ENCODE data around the gene FAM20C.

The FAM20C gene

GRCh38 chr7:226281-226895 is 34.0 kb downstream of the FAM20C start:
- TF ChIP-seq, protein P1, sequence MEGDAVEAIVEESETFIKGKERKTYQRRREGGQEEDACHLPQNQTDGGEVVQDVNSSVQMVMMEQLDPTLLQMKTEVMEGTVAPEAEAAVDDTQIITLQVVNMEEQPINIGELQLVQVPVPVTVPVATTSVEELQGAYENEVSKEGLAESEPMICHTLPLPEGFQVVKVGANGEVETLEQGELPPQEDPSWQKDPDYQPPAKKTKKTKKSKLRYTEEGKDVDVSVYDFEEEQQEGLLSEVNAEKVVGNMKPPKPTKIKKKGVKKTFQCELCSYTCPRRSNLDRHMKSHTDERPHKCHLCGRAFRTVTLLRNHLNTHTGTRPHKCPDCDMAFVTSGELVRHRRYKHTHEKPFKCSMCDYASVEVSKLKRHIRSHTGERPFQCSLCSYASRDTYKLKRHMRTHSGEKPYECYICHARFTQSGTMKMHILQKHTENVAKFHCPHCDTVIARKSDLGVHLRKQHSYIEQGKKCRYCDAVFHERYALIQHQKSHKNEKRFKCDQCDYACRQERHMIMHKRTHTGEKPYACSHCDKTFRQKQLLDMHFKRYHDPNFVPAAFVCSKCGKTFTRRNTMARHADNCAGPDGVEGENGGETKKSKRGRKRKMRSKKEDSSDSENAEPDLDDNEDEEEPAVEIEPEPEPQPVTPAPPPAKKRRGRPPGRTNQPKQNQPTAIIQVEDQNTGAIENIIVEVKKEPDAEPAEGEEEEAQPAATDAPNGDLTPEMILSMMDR (conservative IDR thresholded peaks at IDR 0.05; ENCODE audit: low read length), result no peak
- peak; percentile 44 for DNase-seq (ENCODE audit: low read depth)
- H3K4me3 ChIP-seq (ENCODE audit: low read length), result no peak overlapping the region

DNA sequence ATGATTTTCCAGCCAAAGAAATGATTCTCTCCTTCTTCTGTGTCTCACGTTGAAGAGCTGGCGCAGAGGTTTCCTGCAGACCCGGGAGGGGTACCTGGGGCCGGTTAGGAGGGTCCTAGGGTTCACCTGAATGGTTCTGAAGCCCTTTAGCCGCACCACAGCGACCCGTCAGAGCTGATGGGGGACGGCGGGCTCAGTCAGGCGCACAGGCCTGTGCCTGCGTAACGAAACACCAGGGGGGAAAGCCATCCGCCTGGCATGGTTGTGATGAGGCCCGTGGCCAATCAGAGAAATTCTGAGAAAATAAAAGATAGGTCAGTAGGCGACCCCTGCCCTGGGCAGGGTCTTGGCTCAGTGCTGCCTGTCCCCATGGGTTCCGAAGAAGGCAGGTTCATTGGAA is 35.6 kb downstream of the FAM20C start:
- H3K4me3 ChIP-seq (ENCODE audit: low read length), result no peak overlapping the region
- DNase-seq (ENCODE audit: low read depth), result no peak
- TF ChIP-seq, protein P1 (conservative IDR thresholded peaks at IDR 0.05; ENCODE audit: low read length), result no peak

GRCh38 chr7:228610-229009 is 36.2 kb downstream of the FAM20C start:
- TF ChIP-seq, protein P1 (conservative IDR thresholded peaks at IDR 0.05; ENCODE audit: low read length), result no peak

GRCh38 chr7:229184-229964 is 37.0 kb downstream of the FAM20C start:
- no peak overlapping the region for H3K4me3 ChIP-seq (ENCODE audit: low read length)
- DNase-seq (ENCODE audit: low read depth), result peak; percentile 99
- TF ChIP-seq, protein P1 (conservative IDR thresholded peaks at IDR 0.05; ENCODE audit: low read length), result no peak

More at GRCh38 chr7:228610-229009, 36.2 kb downstream of the FAM20C start:
- DNase-seq (ENCODE audit: low read depth), result no peak
- no peak overlapping the region for H3K4me3 ChIP-seq (ENCODE audit: low read length)

DNA sequence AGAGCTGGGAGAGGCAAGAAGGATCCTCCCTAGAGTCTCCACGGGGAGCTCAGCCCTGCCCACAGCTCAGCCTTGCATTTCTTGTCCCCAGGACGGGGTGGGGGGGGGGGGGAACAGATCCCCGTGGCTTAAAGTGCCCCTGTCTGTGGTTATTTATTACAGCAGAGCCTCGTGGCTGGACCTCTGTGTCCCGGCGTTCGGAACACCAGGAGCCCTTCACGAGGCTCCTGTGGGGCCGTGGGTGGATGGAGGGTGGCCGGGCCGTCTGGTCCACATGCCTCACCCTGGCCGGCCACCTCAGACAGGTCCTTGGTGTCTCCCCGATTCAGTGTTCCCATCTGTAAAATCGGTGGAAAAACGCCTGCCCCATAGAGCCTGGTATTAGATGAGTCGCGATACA is 37.9 kb downstream of the FAM20C start:
- TF ChIP-seq, protein P1 (conservative IDR thresholded peaks at IDR 0.05; ENCODE audit: low read length), result no peak

GRCh38 chr7:231030-231857 is 38.9 kb downstream of the FAM20C start:
- no peak for DNase-seq (ENCODE audit: low read depth)
- TF ChIP-seq, protein P1 (conservative IDR thresholded peaks at IDR 0.05; ENCODE audit: low read length), result peak; percentile 17; the same call in 1 of the 2 replicates

More for the DNA sequence above, 37.9 kb downstream of the FAM20C start:
- H3K4me3 ChIP-seq (ENCODE audit: low read length), result no peak overlapping the region
- no peak for DNase-seq (ENCODE audit: low read depth)

More at GRCh38 chr7:231030-231857, 38.9 kb downstream of the FAM20C start:
- H3K4me3 ChIP-seq (ENCODE audit: low read length), result no peak overlapping the region
